ENCODE results near the gene SLC22A13.

Gene SLC22A13

DNA sequence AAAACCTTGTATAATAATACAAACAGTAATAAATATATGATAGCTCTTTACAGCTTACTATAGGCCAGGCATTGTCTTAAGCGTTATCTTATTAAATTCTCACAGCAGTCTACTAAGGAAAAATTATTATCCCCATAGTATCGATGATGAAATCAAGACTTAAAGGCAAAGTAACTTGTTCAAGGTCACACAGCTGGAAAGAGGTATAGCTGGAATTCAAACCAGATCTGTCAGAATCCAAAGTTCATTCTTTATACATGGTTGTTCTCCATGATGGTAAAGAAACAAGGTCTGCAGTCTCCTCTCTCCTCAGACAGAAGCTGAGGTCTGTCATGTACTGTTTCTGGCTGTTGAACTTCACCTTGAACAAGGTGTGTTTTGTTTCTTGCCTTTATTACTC, 15.4 kb upstream of the SLC22A13 start:
- peaks cover 7% of the 10 kb centered on the region; the same call in 1 of the 2 replicates for H3K36me3 ChIP-seq (ENCODE audit: insufficient read depth, low read length)
- no peak overlapping the region for H3K9ac ChIP-seq (ENCODE audit: low read depth, low read length)
- H3K9me3 ChIP-seq (ENCODE audit: control insufficient read depth, insufficient read depth, low read length): no peaks in the 10 kb centered on the region
- H3K4me1 ChIP-seq (ENCODE audit: insufficient read depth, low read length): peaks cover 6% of the 10 kb centered on the region

DNA sequence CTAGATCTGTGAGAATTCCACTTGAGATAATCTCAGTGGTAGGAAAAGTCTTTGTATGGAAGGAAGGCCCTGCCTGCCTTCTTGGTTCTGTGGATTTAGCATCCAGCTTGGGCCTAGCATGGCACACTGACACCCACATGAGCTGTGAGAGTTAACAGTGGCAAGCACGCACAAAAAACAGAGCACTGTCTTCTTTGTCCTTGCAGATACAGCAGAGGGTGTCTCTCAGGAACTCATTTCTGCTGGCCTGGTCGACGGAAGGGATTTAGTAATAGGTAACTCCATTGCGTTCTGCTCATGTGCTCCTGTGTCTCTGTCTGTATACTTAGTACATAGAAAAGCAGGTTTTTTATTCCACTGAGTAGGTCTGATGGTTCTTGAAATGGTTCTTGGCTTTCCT, 14.4 kb upstream of the SLC22A13 start:
- Histone ChIP-seq H3K9ac (ENCODE audit: low read depth, low read length) (no peak overlapping the region), H3K4me1 (ENCODE audit: insufficient read depth, low read length) (peaks cover 6% of the 10 kb centered on the region), H3K9me3 (ENCODE audit: control insufficient read depth, insufficient read depth, low read length) (no peaks in the 10 kb centered on the region), H3K36me3 (ENCODE audit: insufficient read depth, low read length) (peaks cover 7% of the 10 kb centered on the region; the same call in 1 of the 2 replicates)

DNA sequence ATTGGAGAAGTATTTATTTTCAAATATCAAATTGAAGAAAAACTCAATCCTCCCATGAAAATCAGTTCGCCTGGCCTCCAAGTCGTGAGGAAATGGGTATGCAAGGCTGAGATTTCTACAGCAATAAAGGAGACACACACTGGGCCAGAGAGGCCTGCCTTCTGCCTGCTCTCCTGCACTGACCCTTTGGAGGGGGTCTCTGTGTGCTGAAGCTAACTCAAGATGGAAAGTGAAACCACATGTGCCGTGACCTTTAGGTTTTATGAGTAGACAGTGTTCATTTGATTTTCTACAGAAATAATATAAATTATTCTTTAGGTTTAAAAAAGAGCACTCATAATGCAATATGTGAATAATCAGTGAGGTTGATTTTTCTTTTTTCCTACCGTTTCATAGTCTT, 11.9 kb upstream of the SLC22A13 start:
- Histone ChIP-seq H3K36me3 (ENCODE audit: insufficient read depth, low read length) (peaks cover 4% of the 10 kb centered on the region; the same call in 1 of the 2 replicates), H3K9me3 (ENCODE audit: control insufficient read depth, insufficient read depth, low read length) (no peaks in the 10 kb centered on the region), H3K4me1 (ENCODE audit: insufficient read depth, low read length) (no peaks in the 10 kb centered on the region; the same call in 1 of the 2 replicates), H3K9ac (ENCODE audit: low read depth, low read length) (no peak overlapping the region)

DNA sequence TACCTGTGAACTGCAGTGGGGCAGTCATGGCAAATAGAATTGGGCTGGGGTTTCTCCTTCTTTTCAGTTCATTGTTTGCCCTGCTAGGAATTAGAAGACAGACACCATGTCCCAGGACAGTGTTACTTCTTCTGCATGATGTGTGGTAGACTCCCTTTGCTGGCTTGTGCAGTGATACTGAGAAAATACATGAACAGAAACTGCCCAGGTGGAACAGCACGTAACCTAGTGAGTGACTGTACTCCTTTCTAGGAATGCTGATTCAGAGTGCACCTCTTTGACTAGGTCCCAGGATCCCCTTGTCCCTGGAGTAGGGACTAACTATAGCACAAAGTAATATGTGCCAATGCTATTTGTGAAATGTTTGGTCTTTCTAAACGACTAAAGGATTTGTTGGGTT, 10.7 kb upstream of the SLC22A13 start:
- Histone ChIP-seq H3K36me3 (ENCODE audit: insufficient read depth, low read length) (peaks cover 4% of the 10 kb centered on the region; the same call in 1 of the 2 replicates), H3K9ac (ENCODE audit: low read depth, low read length) (no peak overlapping the region), H3K4me1 (ENCODE audit: insufficient read depth, low read length) (no peaks in the 10 kb centered on the region; the same call in 1 of the 2 replicates), H3K9me3 (ENCODE audit: control insufficient read depth, insufficient read depth, low read length) (no peaks in the 10 kb centered on the region)

DNA sequence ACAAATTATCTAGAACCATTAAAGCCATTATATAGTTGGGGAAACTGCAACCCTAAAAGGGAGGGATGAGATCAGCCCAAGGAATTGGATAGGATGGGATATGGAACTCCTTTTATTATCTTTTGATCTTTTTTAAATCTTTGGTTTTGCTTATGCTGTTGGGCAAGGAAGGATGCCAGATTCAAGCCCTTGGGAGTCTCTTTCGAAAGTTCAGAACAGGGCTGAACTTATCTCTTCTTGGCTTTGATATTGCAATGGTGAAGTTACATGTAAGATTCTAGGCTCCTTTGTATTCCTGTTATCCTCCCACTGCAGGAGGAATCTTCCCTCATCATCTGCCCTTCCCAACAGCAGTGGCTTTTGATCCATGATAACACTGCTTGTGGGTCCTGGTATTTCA, 10.0 kb upstream of the SLC22A13 start:
- H3K36me3 ChIP-seq (ENCODE audit: insufficient read depth, low read length): peaks cover 4% of the 10 kb centered on the region; the same call in 1 of the 2 replicates
- H3K4me1 ChIP-seq (ENCODE audit: insufficient read depth, low read length): no peaks in the 10 kb centered on the region; the same call in 1 of the 2 replicates
- H3K9me3 ChIP-seq (ENCODE audit: control insufficient read depth, insufficient read depth, low read length): no peaks in the 10 kb centered on the region
- H3K9ac ChIP-seq (ENCODE audit: low read depth, low read length): no peak overlapping the region

DNA sequence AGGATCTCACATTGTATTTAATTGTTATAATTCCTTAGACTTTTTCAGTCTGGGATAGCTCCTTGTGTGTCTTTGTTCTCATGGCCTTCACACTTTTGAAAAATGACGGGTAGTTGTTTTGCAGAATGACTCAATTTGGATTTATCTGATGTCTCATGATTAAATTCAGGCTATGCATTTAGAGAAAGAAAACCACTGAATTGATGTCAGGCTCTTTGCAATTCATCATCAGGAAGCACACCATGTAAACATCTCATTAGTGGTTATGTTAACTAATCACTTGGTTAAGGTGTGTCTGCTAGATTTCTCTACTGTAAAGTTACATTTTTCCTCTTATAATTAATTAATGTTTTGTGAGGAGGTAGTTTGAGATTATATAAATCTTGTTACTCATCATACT, 8.0 kb upstream of the SLC22A13 start:
- Histone ChIP-seq H3K4me1 (ENCODE audit: insufficient read depth, low read length) (no peaks in the 10 kb centered on the region; the same call in 1 of the 2 replicates), H3K9me3 (ENCODE audit: control insufficient read depth, insufficient read depth, low read length) (no peaks in the 10 kb centered on the region), H3K36me3 (ENCODE audit: insufficient read depth, low read length) (peaks cover under 1% of the 10 kb centered on the region; the same call in 1 of the 2 replicates), H3K9ac (ENCODE audit: low read depth, low read length) (no peak overlapping the region)

DNA sequence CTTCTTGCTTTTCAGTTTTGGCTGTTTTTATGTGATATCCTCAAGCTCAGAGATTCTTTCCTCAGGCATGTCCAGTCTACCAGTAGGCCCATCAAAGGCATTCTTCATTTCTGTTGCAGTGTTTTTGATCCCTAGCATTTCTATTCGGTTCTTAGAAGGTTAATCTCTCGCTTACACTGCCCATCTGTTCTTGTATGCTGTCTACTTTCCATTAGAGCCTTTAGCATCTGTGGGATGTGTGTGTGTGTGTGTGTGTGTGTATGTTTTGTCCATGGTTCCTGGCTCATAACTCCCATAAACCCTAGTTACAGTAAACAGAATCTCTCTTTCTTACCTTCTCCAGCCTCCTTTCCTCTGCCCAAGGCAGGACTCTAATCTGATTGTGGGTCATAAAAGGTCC, 5.1 kb upstream of the SLC22A13 start:
- Histone ChIP-seq H3K9me3 (ENCODE audit: control insufficient read depth, insufficient read depth, low read length) (no peaks in the 10 kb centered on the region), H3K4me1 (ENCODE audit: insufficient read depth, low read length) (no peaks in the 10 kb centered on the region; the same call in 1 of the 2 replicates), H3K9ac (ENCODE audit: low read depth, low read length) (no peak overlapping the region), H3K36me3 (ENCODE audit: insufficient read depth, low read length) (no peaks in the 10 kb centered on the region)

DNA sequence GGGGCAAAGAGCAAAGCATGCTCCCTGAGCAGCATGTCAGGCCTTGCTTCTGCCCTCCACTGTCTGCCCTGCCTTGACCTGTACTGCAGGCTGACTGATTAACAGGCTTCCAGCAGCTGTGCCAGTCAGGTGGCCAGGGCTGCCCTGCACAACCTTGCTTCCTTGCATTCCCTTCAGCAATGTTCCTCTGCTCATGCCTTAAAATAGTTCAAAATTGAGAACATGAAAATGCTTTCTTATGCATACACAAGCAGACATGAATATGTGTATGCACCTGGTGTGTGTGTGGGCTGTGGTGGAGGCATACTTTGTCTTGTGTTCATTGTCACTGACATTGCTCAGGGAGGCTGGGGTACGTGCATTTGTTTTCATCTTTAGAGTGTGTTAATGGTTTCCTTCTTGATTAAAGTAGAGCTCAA, 1.2 kb upstream of the SLC22A13 start:
- Histone ChIP-seq H3K9ac (ENCODE audit: low read depth, low read length) (no peak overlapping the region), H3K4me1 (ENCODE audit: insufficient read depth, low read length) (peaks cover 5% of the 10 kb centered on the region)

DNA sequence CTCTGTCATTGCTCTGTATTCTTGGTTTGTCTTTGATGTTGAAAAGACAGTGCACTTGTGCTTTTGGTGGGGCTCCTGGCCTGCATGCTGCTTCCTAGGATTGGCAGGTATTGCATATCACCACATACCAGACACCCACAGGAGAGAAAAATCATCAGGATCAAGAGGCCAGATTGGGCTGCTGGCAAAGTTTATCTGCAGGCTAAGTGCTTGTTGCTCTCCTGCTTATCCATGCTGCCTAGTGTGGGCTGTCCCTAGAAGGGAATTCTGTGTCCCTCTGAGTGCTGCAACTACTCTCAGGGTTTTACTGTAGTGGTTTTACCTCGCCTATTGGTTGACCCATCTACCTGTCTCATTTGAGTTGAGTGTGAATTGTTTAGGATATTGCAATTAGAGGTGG, 833 bp upstream of the SLC22A13 start:
- Histone ChIP-seq H3K9me3 (ENCODE audit: control insufficient read depth, insufficient read depth, low read length) (no peaks in the 10 kb centered on the region), H3K9ac (ENCODE audit: low read depth, low read length) (no peak overlapping the region), H3K4me1 (ENCODE audit: insufficient read depth, low read length) (peaks cover 5% of the 10 kb centered on the region), H3K36me3 (ENCODE audit: insufficient read depth, low read length) (no peaks in the 10 kb centered on the region)

More for the DNA sequence above, 1.2 kb upstream of the SLC22A13 start:
- H3K36me3 ChIP-seq (ENCODE audit: insufficient read depth, low read length): no peaks in the 10 kb centered on the region
- H3K9me3 ChIP-seq (ENCODE audit: control insufficient read depth, insufficient read depth, low read length): no peaks in the 10 kb centered on the region

DNA sequence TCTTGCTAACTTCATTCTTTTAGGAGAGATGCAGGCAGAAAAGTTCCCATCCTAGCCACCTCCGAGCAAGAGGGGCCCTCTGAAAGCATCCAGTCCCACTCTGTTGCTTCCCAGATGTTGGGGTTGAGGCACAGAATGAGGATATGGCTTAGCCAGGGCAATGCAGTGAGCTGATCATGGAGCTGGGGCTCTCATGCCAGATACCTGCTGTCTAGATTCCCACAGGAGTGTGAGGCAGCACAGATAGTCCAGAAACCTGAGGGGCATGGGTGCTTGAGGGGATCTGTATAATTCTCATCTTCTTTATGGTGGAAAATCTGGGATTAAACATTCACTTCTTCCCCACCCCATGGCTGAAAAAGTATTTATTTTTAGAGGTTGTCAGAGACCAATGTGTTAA, 1.2 kb downstream of the SLC22A13 start:
- Histone ChIP-seq H3K9ac (ENCODE audit: low read depth, low read length) (no peak overlapping the region), H3K36me3 (ENCODE audit: insufficient read depth, low read length) (no peaks in the 10 kb centered on the region), H3K9me3 (ENCODE audit: control insufficient read depth, insufficient read depth, low read length) (no peaks in the 10 kb centered on the region), H3K4me1 (ENCODE audit: insufficient read depth, low read length) (peaks cover 5% of the 10 kb centered on the region)

DNA sequence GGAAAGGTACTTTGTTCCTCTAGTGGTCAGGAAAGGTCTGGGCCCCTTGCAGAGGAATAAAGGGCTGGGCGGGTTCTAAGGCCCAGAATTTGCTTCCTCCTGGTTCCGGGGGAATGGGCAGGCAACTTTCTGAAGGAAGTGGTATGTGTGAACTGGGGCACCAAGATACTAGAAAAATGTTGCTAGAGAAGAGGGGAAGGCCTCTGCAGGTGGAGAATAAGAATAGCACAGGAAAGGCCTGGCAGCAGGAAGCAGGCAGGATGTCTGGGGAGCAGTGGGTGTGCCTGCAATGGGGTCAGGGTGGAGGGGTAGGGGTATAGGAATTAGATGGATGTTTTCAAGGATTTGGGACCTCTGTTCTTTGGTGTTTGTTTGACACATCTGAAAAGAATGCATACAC, 2.0 kb downstream of the SLC22A13 start:
- Histone ChIP-seq H3K4me1 (ENCODE audit: insufficient read depth, low read length) (peaks cover 5% of the 10 kb centered on the region), H3K9me3 (ENCODE audit: control insufficient read depth, insufficient read depth, low read length) (no peaks in the 10 kb centered on the region), H3K36me3 (ENCODE audit: insufficient read depth, low read length) (no peaks in the 10 kb centered on the region), H3K9ac (ENCODE audit: low read depth, low read length) (no peak overlapping the region)

DNA sequence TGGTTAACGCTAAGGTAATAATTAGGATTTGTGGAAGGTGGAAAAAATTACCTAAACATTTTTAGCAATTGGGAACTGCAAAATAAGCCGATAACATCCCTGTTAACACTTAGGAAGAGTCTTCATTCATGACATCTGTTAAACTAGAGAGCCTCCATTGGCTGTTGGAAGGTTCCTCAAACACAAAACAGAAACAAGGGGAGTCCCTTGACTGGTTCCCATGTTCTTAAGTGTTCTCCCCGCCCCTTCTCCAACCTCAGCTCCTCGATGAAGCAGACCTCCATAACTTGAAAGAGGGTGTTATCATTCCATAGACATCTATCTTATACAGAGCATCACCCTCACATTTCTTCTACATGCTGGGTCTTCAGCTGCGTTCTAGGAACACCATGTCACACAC, 2.5 kb downstream of the SLC22A13 start:
- Histone ChIP-seq H3K36me3 (ENCODE audit: insufficient read depth, low read length) (no peaks in the 10 kb centered on the region), H3K4me1 (ENCODE audit: insufficient read depth, low read length) (peaks cover 5% of the 10 kb centered on the region), H3K9ac (ENCODE audit: low read depth, low read length) (no peak overlapping the region), H3K9me3 (ENCODE audit: control insufficient read depth, insufficient read depth, low read length) (no peaks in the 10 kb centered on the region)

DNA sequence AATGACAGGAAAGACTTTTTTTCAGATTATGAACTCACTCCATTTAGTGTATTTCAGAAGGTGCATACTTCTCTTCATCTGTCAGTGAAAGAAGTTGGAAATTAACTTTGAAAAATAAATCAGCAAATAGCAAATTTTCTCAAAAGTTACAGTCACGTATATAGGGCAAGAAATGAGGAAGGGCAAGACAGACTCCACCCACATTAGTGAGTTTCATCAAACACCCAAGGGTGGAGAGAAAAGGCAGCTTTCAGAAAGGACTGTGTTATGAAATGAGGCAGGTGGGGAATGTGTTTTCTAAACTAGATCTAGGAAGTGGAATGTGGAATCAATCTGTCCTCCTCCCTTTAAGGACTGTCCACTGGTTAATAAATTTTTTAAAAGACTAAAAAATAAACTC, 2.9 kb downstream of the SLC22A13 start:
- Histone ChIP-seq H3K9me3 (ENCODE audit: control insufficient read depth, insufficient read depth, low read length) (no peaks in the 10 kb centered on the region), H3K9ac (ENCODE audit: low read depth, low read length) (no peak overlapping the region), H3K4me1 (ENCODE audit: insufficient read depth, low read length) (peaks cover 5% of the 10 kb centered on the region), H3K36me3 (ENCODE audit: insufficient read depth, low read length) (no peaks in the 10 kb centered on the region)

DNA sequence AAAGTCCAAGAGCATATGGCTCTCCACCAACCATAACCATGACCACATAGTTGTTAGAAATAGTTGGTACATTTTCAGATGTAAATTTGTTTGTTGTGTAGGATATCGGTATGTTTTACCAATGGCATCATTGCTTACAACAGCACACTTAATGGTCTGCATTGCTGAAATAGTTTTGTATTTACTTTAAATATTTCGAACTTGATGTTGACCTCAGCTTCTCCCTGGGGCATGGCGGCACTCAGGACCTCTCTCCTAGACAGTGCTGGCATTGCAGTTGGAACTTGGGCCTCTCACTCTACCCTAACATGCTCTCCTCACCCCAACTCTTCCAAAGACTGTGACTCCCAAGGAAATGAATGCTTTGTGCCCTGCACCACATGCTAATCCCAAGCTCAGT, 5.0 kb downstream of the SLC22A13 start:
- Histone ChIP-seq H3K4me1 (ENCODE audit: insufficient read depth, low read length) (peaks cover 5% of the 10 kb centered on the region), H3K9ac (ENCODE audit: low read depth, low read length) (no peak overlapping the region), H3K9me3 (ENCODE audit: control insufficient read depth, insufficient read depth, low read length) (no peaks in the 10 kb centered on the region), H3K36me3 (ENCODE audit: insufficient read depth, low read length) (no peaks in the 10 kb centered on the region)

DNA sequence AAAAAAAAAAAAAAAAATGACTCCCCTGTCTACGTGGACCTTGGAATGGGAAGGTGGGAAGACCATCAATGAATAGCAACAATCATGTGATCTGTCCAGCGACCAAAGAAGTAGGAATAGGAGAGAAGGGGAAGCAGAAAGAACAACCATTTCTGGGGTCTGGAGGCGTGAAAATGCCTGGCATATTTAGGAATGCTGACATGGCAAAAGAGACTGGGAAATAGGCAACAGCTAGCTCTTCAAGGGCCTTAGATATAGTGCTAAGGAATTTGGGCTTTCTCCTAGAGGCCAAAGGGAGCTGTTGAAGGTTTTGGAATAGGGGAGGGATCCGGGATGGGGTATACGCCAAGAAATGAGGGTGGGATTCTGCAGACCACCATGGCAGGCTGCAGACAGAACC, 5.9 kb downstream of the SLC22A13 start:
- Histone ChIP-seq H3K36me3 (ENCODE audit: insufficient read depth, low read length) (no peaks in the 10 kb centered on the region), H3K4me1 (ENCODE audit: insufficient read depth, low read length) (peaks cover 5% of the 10 kb centered on the region), H3K9ac (ENCODE audit: low read depth, low read length) (no peak overlapping the region), H3K9me3 (ENCODE audit: control insufficient read depth, insufficient read depth, low read length) (no peaks in the 10 kb centered on the region)

All from ES-I3 (cell line).